K562 treated with DMSO at 1 percent for 48 hours (cell line): Measurements from ENCODE around the gene SKAP2. TPM values are rescaled to one million over a fixed set of nuclear protein-coding genes. Genes with fewer than 3 reads are reported as not detected.

Experiments
- total RNA-seq: library from RNA; unstranded; fragments of 300-600 nt; gene quantifications from 2 replicates; pipeline ENCODE4 v1.2.3, GENCODE V29; 2022; ENCODE audit warnings: low replicate concordance; ENCODE audit errors: extremely low read depth

SKAP2 gene, protein sequence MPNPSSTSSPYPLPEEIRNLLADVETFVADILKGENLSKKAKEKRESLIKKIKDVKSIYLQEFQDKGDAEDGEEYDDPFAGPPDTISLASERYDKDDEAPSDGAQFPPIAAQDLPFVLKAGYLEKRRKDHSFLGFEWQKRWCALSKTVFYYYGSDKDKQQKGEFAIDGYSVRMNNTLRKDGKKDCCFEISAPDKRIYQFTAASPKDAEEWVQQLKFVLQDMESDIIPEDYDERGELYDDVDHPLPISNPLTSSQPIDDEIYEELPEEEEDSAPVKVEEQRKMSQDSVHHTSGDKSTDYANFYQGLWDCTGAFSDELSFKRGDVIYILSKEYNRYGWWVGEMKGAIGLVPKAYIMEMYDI
- not detected in 2 replicates for total RNA-seq

DNA sequence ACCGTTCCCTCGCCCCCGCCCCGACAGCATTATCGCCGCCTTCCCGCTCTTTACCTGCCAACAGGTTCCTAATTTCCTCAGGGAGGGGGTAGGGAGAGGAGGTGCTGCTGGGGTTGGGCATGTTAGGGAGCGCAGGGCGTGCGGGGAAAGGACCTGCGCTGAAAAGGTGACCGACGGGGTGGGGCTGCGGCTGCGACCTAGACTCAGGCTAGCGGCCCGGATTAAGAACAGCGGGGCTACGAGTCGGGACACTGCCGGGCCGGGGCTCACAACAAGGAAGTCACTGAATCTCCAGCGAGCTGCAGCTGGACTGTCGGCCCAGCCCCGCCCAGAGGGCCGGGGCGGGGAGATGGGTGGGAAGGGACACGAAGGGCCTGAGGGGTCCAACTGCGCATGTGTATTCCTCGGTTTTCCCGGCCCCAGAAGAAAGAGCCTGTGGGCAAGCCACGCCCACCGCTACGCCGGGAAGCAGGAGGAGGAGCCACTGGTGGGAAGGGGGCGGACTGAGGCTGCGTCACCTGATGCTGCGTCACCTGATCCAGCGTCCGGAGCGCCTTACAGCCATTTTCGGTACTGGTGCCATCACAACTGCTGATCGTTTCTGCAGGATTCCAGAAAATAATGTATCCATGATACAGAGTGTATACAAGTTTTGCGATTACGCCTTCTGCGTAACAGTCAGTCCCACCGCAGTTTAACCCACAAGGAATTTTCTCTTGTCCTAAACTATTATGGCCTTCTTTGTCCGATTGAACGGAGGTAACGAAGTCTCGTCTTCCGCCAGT is at the start of gene SKAP2:
TSS of gene SKAP2 (minus strand) at position 282 of the 785 bp plus-strand sequence. CDS start at position 121, 161 bp downstream.

Other genes starting within 250 kb of the SKAP2 start
- not detected in 2 replicates for gene HOXA1, start 231.4 kb upstream of the SKAP2 start, total RNA-seq
- gene HOXA2, start 238.1 kb upstream of the SKAP2 start, total RNA-seq = not detected in 2 replicates